ENCODE results near the gene CCDC191. TPM values are rescaled to one million over a fixed set of nuclear protein-coding genes. Genes with fewer than 3 reads are reported as not detected.

Gene CCDC191
- total RNA-seq, 2 experiments from 2014 or later: 3.6 to 3.7 TPM

DNA sequence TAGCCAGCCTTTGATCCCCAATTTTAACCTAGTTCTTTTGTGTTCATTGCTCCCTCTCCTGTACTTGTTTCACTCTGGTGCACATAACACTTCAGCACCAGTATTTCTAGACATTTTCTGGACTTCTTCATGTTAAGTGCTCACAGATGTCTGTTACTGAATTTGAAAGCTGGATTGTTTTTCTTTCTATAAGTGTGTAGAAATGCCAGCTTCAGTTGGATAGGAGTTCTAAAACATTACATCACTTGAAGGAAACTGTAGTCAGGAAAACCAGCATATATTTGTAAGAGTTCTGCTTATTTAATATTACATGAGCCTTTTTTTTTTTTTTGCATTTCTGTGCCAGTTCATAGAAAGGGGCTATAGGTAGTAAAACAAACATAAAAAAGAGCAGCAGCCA, 21.8 kb upstream of the CCDC191 start:
- no peaks in the 10 kb centered on the region for H3K9me3 Mint-ChIP-seq
- no peak overlapping the region for H3K4me3 ChIP-seq (ENCODE audit: low read length)
- peaks cover 100% of the 10 kb centered on the region for H3K36me3 Mint-ChIP-seq (ENCODE audit: low read depth)
- H3K4me1 ChIP-seq (ENCODE audit: insufficient read depth, low read length): no peaks in the 10 kb centered on the region
- ChIA-PET CTCF (interaction anchor here (0.7 kb wide), 1 partner anchor 71 kb away, joined by 3 read pairs; no protein-coding TSS in a partner anchor), POLR2A (no interaction called here)
- H3K4me1 Mint-ChIP-seq (ENCODE audit: low read depth): no peaks in the 10 kb centered on the region
- ATAC-seq (ENCODE audit: poor library complexity): no peak
- DNase-seq: no peak
- intact Hi-C loops (cut with DNase I, micrococcal nuclease): no loop called here
- no peaks in the 10 kb centered on the region for H3K9me3 ChIP-seq (ENCODE audit: control insufficient read depth in 1 of 2, insufficient read depth in 1 of 2, low read length in 2 of 2)
- no peak overlapping the region for H3K4me3 Mint-ChIP-seq
- TF ChIP-seq, protein P1, sequence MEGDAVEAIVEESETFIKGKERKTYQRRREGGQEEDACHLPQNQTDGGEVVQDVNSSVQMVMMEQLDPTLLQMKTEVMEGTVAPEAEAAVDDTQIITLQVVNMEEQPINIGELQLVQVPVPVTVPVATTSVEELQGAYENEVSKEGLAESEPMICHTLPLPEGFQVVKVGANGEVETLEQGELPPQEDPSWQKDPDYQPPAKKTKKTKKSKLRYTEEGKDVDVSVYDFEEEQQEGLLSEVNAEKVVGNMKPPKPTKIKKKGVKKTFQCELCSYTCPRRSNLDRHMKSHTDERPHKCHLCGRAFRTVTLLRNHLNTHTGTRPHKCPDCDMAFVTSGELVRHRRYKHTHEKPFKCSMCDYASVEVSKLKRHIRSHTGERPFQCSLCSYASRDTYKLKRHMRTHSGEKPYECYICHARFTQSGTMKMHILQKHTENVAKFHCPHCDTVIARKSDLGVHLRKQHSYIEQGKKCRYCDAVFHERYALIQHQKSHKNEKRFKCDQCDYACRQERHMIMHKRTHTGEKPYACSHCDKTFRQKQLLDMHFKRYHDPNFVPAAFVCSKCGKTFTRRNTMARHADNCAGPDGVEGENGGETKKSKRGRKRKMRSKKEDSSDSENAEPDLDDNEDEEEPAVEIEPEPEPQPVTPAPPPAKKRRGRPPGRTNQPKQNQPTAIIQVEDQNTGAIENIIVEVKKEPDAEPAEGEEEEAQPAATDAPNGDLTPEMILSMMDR (IDR thresholded peaks at IDR 0.05): no peak
- no peak overlapping the region for H3K27ac Mint-ChIP-seq
- peaks cover 92% of the 10 kb centered on the region for H3K36me3 ChIP-seq (ENCODE audit: insufficient read depth, low read length)
- H3K27ac ChIP-seq (ENCODE audit: low read depth in 1 of 2, low read length in 2 of 2): no peak overlapping the region
- no peaks in the 10 kb centered on the region for H3K27me3 ChIP-seq (ENCODE audit: control insufficient read depth in 1 of 2, insufficient read depth in 2 of 2, low read length in 2 of 2)
- H3K27me3 Mint-ChIP-seq: no peaks in the 10 kb centered on the region

DNA sequence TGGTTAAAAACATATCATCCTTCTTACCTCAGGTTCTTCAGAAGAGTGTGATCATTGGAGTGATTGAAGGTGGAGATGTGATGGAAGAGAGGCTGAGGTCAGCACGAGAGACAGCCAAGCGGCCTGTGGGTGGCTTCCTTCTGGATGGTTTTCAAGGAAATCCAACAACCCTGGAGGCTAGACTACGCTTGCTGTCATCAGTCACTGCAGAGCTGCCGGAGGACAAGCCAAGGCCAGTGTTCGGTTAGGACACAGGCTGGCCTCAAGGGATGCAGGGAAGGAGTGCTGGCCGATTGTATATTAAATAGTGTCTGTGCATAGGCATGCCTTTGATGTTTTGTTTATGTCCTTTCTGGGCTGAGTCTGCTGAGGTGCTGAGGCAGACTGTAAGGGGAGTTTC, 20.4 kb upstream of the CCDC191 start:
- Histone ChIP-seq H3K9me3 (ENCODE audit: control insufficient read depth in 1 of 2, insufficient read depth in 1 of 2, low read length in 2 of 2) (no peaks in the 10 kb centered on the region), H3K27me3 (ENCODE audit: control insufficient read depth in 1 of 2, insufficient read depth in 2 of 2, low read length in 2 of 2) (no peaks in the 10 kb centered on the region), H3K27ac (ENCODE audit: low read depth in 1 of 2, low read length in 2 of 2) (no peak overlapping the region), H3K4me1 (ENCODE audit: insufficient read depth, low read length) (no peaks in the 10 kb centered on the region), H3K4me3 (ENCODE audit: low read length) (no peak overlapping the region), H3K36me3 (ENCODE audit: insufficient read depth, low read length) (peaks cover 92% of the 10 kb centered on the region)
- Mint-ChIP-seq H3K27ac (no peak overlapping the region), H3K9me3 (no peaks in the 10 kb centered on the region), H3K27me3 (no peaks in the 10 kb centered on the region), H3K36me3 (ENCODE audit: low read depth) (peaks cover 100% of the 10 kb centered on the region), H3K4me1 (ENCODE audit: low read depth) (no peaks in the 10 kb centered on the region), H3K4me3 (no peak overlapping the region)
- intact Hi-C loops (cut with DNase I, micrococcal nuclease): no loop called here
- POLR2A ChIA-PET: no interaction called here
- CTCF ChIA-PET: no interaction called here
- TF ChIP-seq, protein P1 (IDR thresholded peaks at IDR 0.05): no peak
- no peak for ATAC-seq (ENCODE audit: poor library complexity)
- no peak for DNase-seq

DNA sequence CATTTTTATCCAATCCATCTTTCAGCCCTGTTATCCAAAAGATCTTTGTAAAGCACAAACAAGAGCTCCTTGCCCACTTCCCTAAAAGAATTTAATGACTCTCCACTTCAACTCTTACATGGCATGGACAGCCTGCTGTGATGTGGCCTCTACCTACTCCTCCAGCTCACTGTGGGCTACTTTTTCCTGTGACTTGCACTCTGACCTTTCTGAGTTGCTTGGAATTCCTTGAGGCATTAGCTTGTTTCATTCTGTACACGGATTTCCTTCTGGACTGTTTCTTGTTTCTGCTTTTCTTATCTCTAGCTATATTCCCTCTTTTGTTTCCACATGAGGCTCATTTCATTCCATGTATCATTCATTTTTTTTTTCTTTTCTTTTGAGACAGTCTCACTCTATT, 15.5 kb upstream of the CCDC191 start:
- no peak for DNase-seq
- intact Hi-C loops (cut with DNase I, micrococcal nuclease): no loop called here
- no peak overlapping the region for H3K27ac ChIP-seq (ENCODE audit: low read depth in 1 of 2, low read length in 2 of 2)
- ChIA-PET POLR2A (no interaction called here), CTCF (no interaction called here)
- H3K9me3 ChIP-seq (ENCODE audit: control insufficient read depth in 1 of 2, insufficient read depth in 1 of 2, low read length in 2 of 2): no peaks in the 10 kb centered on the region
- Mint-ChIP-seq H3K9me3 (no peaks in the 10 kb centered on the region), H3K27ac (no peak overlapping the region), H3K4me1 (ENCODE audit: low read depth) (no peaks in the 10 kb centered on the region), H3K27me3 (no peaks in the 10 kb centered on the region), H3K36me3 (ENCODE audit: low read depth) (peaks cover 99% of the 10 kb centered on the region), H3K4me3 (no peak overlapping the region)
- H3K4me3 ChIP-seq (ENCODE audit: low read length): no peak overlapping the region
- no peaks in the 10 kb centered on the region for H3K27me3 ChIP-seq (ENCODE audit: control insufficient read depth in 1 of 2, insufficient read depth in 2 of 2, low read length in 2 of 2)
- TF ChIP-seq, protein P1 (IDR thresholded peaks at IDR 0.05): no peak
- ATAC-seq (ENCODE audit: poor library complexity): no peak
- peaks cover 85% of the 10 kb centered on the region for H3K36me3 ChIP-seq (ENCODE audit: insufficient read depth, low read length)
- H3K4me1 ChIP-seq (ENCODE audit: insufficient read depth, low read length): no peaks in the 10 kb centered on the region
